ENCODE results near the gene IGLON5. TPM values are rescaled to one million over a fixed set of nuclear protein-coding genes. Genes with fewer than 3 reads are reported as not detected.

The IGLON5 gene
- total RNA-seq, 1 donor from 2014 or later, result not detected

Other genes with a start within 250 kb of the IGLON5 start
- gene KLK13, start 246.6 kb upstream of the IGLON5 start, total RNA-seq, result not detected in 2 replicates
- gene KLK14, start 228.8 kb upstream of the IGLON5 start, total RNA-seq, result not detected in 2 replicates
- gene CTU1, start 203.2 kb upstream of the IGLON5 start, total RNA-seq, result 4.1 and 7.3 TPM in 2 replicates
- gene SIGLEC9, start 186.7 kb upstream of the IGLON5 start, total RNA-seq, result 0.20 and 0.22 TPM in 2 replicates
- not detected in 2 replicates for gene SIGLEC7, start 169.3 kb upstream of the IGLON5 start, total RNA-seq
- gene CD33, start 86.6 kb upstream of the IGLON5 start, total RNA-seq, result not detected in 2 replicates
- not detected in 2 replicates for gene SIGLECL1, start 60.6 kb upstream of the IGLON5 start, total RNA-seq
- gene VSIG10L, start 30.5 kb downstream of the IGLON5 start, total RNA-seq, result under 0.01 TPM in 2 replicates
- gene ETFB, start 54.7 kb downstream of the IGLON5 start, total RNA-seq, result 71.7 and 82.9 TPM in 2 replicates
- not detected in 2 replicates for gene CLDND2, start 57.4 kb downstream of the IGLON5 start, total RNA-seq
- not detected in 2 replicates for gene NKG7, start 61.0 kb downstream of the IGLON5 start, total RNA-seq
- not detected in 2 replicates for gene LIM2, start 76.3 kb downstream of the IGLON5 start, total RNA-seq
- gene C19orf84, start 78.9 kb downstream of the IGLON5 start, total RNA-seq, result not detected in 2 replicates
- gene SIGLEC10, start 106.0 kb downstream of the IGLON5 start, total RNA-seq, result not detected in 2 replicates
- gene SIGLEC8, start 146.8 kb downstream of the IGLON5 start, total RNA-seq, result not detected in 2 replicates
- not detected in 2 replicates for gene CEACAM18, start 166.9 kb downstream of the IGLON5 start, total RNA-seq
- gene SIGLEC12, start 190.2 kb downstream of the IGLON5 start, total RNA-seq, result not detected in 2 replicates
- gene SIGLEC6, start 220.0 kb downstream of the IGLON5 start, total RNA-seq, result not detected in 2 replicates